ENCODE data around the gene DCP2. TPM values are rescaled to one million over a fixed set of nuclear protein-coding genes. Genes with fewer than 3 reads are reported as not detected.

DCP2 gene
- total RNA-seq, 4 donors from 2014 or later, result 15.7 to 26.7 (median 17.7) TPM

GRCh38 chr5:112986224-112986623 is 9.6 kb downstream of the DCP2 start:
- intact Hi-C loops (cut with DNase I), result no loop called here
- Histone ChIP-seq H3K27me3 (no peaks in the 10 kb centered on the region), H3K36me3 (peaks cover 0 to 3% (median 0%) of the 10 kb centered on the region in 4 donors), H3K4me3 (no peak overlapping the region), H3K4me1 (peaks cover 0 to 7% (median 0%) of the 10 kb centered on the region in 4 donors), H3K27ac (replicated peaks in 1 of 4) (no peak overlapping the region), H3K9me3 (no peaks in the 10 kb centered on the region)
- DNase-seq (ENCODE audit: extremely low spot score), result no peak
- no peak for TF ChIP-seq POLR2A (IDR thresholded peaks at IDR 0.05; ENCODE audit: low read depth)
- TF ChIP-seq EP300 (IDR thresholded peaks at IDR 0.05), result no peak
- TF ChIP-seq CTCF (IDR thresholded peaks at IDR 0.05), result no peak
- no peak for TF ChIP-seq POLR2AphosphoS5 (IDR thresholded peaks at IDR 0.05)
- WGBS, result 95% methylated on average over 4 of the region's 4 CpGs

- Histone ChIP-seq H3K9me3 (no peaks in the 10 kb centered on the region), H3K36me3 (peaks cover 0 to 26% (median 14%) of the 10 kb centered on the region in 4 donors), H3K4me3 (no peak overlapping the region), H3K4me1 (peaks cover 4 to 10% (median 7%) of the 10 kb centered on the region in 4 donors), H3K27ac (replicated peaks in 1 of 4) (no peak overlapping the region), H3K27me3 (no peaks in the 10 kb centered on the region)
- TF ChIP-seq CTCF (IDR thresholded peaks at IDR 0.05), result peak; percentile 89 to 95 (median 90)
- TF ChIP-seq EP300 (IDR thresholded peaks at IDR 0.05), result no peak
- 25% methylated on average over 7 of the region's 7 CpGs for WGBS
- intact Hi-C loops (cut with DNase I), result loop anchor here (2.0 to 10.0 kb wide), 4 partner anchors 335 to 609 kb away; partner anchors contain the start of gene YTHDC2
- peak; percentile 94 for DNase-seq (ENCODE audit: extremely low spot score)
These were observed 19.4 kb downstream of the DCP2 start for GRCh38 chr5:112995764-112996618.

GRCh38 chr5:112996830-112997374 is 20.3 kb downstream of the DCP2 start:
- Histone ChIP-seq H3K9me3 (no peaks in the 10 kb centered on the region), H3K4me1 (peaks cover 4 to 10% (median 7%) of the 10 kb centered on the region in 4 donors), H3K27me3 (no peaks in the 10 kb centered on the region), H3K36me3 (peaks cover 9 to 32% (median 20%) of the 10 kb centered on the region in 4 donors), H3K27ac (replicated peaks in 1 of 4) (no peak overlapping the region), H3K4me3 (no peak overlapping the region)
- TF ChIP-seq CTCF (IDR thresholded peaks at IDR 0.05), result no peak
- TF ChIP-seq EP300 (IDR thresholded peaks at IDR 0.05), result no peak
- no peak for TF ChIP-seq POLR2AphosphoS5 (IDR thresholded peaks at IDR 0.05)
- no peak for TF ChIP-seq POLR2A (IDR thresholded peaks at IDR 0.05; ENCODE audit: low read depth)
- 86% methylated on average over 4 of the region's 4 CpGs for WGBS
- intact Hi-C loops (cut with DNase I), result loop anchor here (2.0 to 10.0 kb wide), 4 partner anchors 334 to 608 kb away; partner anchors contain the start of gene YTHDC2
- no peak for DNase-seq (ENCODE audit: extremely low spot score)

- Histone ChIP-seq H3K9me3 (no peaks in the 10 kb centered on the region), H3K4me3 (no peak overlapping the region), H3K36me3 (peaks cover 21 to 42% (median 31%) of the 10 kb centered on the region in 4 donors), H3K27me3 (no peaks in the 10 kb centered on the region), H3K4me1 (peaks cover 4 to 10% (median 7%) of the 10 kb centered on the region in 4 donors), H3K27ac (replicated peaks in 1 of 4) (no peak overlapping the region)
- no peak for TF ChIP-seq POLR2AphosphoS5 (IDR thresholded peaks at IDR 0.05)
- TF ChIP-seq POLR2A (IDR thresholded peaks at IDR 0.05; ENCODE audit: low read depth), result no peak
- TF ChIP-seq EP300 (IDR thresholded peaks at IDR 0.05), result no peak
- no peak for TF ChIP-seq CTCF (IDR thresholded peaks at IDR 0.05)
- 86% methylated on average over 4 of the region's 4 CpGs for WGBS
- intact Hi-C loops (cut with DNase I), result loop anchor here (5.0 to 10.0 kb wide), 3 partner anchors 379 to 607 kb away; partner anchors contain the start of gene YTHDC2
- DNase-seq (ENCODE audit: extremely low spot score), result no peak
These were observed 21.7 kb downstream of the DCP2 start for GRCh38 chr5:112998296-112998695.
